ENCODE results near the gene CADPS. TPM values are rescaled to one million over a fixed set of nuclear protein-coding genes. Genes with fewer than 3 reads are reported as not detected.

Gene CADPS
- total RNA-seq, 4 donors from 2014 or later = 0.31 to 14.4 (median 5.2) TPM

DNA sequence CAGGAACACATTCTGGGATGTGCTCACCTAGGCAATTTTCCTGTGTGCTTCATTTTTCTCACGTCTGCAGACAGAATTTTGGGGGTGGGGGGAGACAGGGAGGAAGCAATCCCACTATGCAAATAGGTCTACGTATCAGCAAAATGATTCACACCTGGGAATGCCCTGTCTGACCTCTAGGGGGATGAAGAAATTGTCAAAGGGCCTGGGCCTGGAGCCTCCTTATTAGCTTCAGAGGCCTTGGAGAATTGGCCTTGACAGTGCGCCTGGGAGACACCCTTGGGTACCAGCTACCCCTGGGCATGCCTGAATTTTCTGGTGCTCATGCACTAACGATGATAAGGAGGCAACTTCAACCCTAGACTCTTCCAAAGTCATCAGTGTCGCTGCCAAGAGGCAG is 207.5 kb downstream of the CADPS start:
- 39 to 63% methylated on average over 2 to 3 of the region's 5 CpGs for WGBS, 2 donors (ENCODE audit: low coverage in 1 of 2)
- no peak for ATAC-seq
- Histone ChIP-seq H3K4me3 (no peak overlapping the region), H3K9me3 (no peaks in the 10 kb centered on the region), H3K27me3 (peaks cover 27% of the 10 kb centered on the region), H3K36me3 (no peaks in the 10 kb centered on the region), H3K4me1 (peaks cover 0 to 4% (median 0%) of the 10 kb centered on the region in 3 donors), H3K27ac (no peak overlapping the region)
- TF ChIP-seq POLR2AphosphoS5 (IDR thresholded peaks at IDR 0.05) = no peak
- TF ChIP-seq POLR2A (IDR thresholded peaks at IDR 0.05) = no peak
- TF ChIP-seq CTCF (IDR thresholded peaks at IDR 0.05) = no peak
- no peak for TF ChIP-seq EP300 (IDR thresholded peaks at IDR 0.05)

GRCh38 chr3:62665627-62666437 is 209.4 kb downstream of the CADPS start:
- Histone ChIP-seq H3K9me3 (no peaks in the 10 kb centered on the region), H3K4me1 (peaks cover 0 to 4% (median 0%) of the 10 kb centered on the region in 3 donors), H3K27ac (no peak overlapping the region), H3K4me3 (no peak overlapping the region), H3K36me3 (no peaks in the 10 kb centered on the region), H3K27me3 (peaks cover 27% of the 10 kb centered on the region)
- no peak for ATAC-seq
- TF ChIP-seq CTCF (IDR thresholded peaks at IDR 0.05) (peak in 3 of 4 experiments; percentile 44 to 53 (median 53)), EP300 (IDR thresholded peaks at IDR 0.05) (no peak)
- WGBS, 2 donors (ENCODE audit: low coverage in 1 of 2) = 0 to 1% methylated on average over 5 to 7 of the region's 10 CpGs

- ATAC-seq = no peak
- WGBS, 2 donors (ENCODE audit: low coverage in 1 of 2) = 20 to 54% methylated on average over 6 of the region's 6 CpGs
Measured at GRCh38 chr3:62662677-62663076, 212.5 kb downstream of the CADPS start.

DNA sequence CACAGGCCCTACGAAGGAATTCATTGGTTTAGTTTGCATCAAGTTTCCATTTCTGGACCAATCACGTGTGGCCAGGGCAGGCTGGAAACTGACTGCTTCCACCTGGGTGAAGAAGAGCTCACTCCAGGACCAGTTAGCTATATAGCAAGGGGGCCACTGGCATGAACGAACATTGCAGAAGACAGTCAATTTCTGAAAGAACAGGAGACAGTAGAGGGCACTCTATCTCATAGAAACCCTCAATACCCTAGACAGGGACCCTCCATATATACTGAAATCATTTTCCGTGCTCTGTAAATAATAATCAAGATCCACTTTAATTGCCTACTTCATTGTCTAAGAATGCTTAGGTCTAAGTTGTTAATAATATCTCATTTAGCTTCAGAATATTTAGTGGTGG is 215.6 kb downstream of the CADPS start:
- WGBS, 2 donors (ENCODE audit: low coverage in 1 of 2) = 47% methylated on average over 4 of the region's 4 CpGs; no CpG with 5 or more reads in 1 of the 2 donors
- ATAC-seq = no peak
- no peak for TF ChIP-seq CTCF (IDR thresholded peaks at IDR 0.05)
- TF ChIP-seq EP300 (IDR thresholded peaks at IDR 0.05) = no peak
- TF ChIP-seq POLR2A (IDR thresholded peaks at IDR 0.05) = no peak
- TF ChIP-seq POLR2AphosphoS5 (IDR thresholded peaks at IDR 0.05) = no peak

More at GRCh38 chr3:62662677-62663076, 212.5 kb downstream of the CADPS start:
- no peaks in the 10 kb centered on the region for H3K9me3 ChIP-seq
- H3K4me1 ChIP-seq = peaks cover 0 to 4% (median 0%) of the 10 kb centered on the region in 3 donors
- H3K4me3 ChIP-seq = no peak overlapping the region
- no peak overlapping the region for H3K27ac ChIP-seq
- no peak for TF ChIP-seq CTCF (IDR thresholded peaks at IDR 0.05)
- peaks cover 7% of the 10 kb centered on the region for H3K27me3 ChIP-seq
- H3K36me3 ChIP-seq = no peaks in the 10 kb centered on the region

DNA sequence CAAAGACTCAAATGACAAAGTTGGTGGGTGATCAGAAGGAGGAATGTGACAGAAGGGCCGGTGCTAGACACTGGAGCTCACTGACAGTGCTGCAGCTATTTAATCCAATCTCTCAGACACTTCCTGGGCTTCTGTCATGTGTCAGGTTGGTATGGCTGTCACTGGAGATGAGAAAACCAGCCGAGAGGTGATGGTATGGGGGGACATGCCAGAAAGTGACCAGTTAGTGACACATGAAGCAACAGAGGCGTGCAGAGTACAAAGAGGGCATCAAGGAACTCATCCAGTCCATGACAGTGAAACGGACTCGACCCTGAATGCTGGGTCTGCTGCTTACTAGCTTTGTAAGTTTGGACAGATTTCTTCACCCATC is 219.5 kb downstream of the CADPS start:
- Histone ChIP-seq H3K27me3 (peaks cover 4% of the 10 kb centered on the region), H3K4me3 (no peak overlapping the region), H3K9me3 (no peaks in the 10 kb centered on the region), H3K27ac (no peak overlapping the region), H3K36me3 (no peaks in the 10 kb centered on the region), H3K4me1 (no peaks in the 10 kb centered on the region)
- WGBS, 2 donors (ENCODE audit: low coverage in 1 of 2) = 58 to 93% methylated on average over 2 to 3 of the region's 5 CpGs
- TF ChIP-seq CTCF (IDR thresholded peaks at IDR 0.05) (no peak), POLR2AphosphoS5 (IDR thresholded peaks at IDR 0.05) (no peak), EP300 (IDR thresholded peaks at IDR 0.05) (no peak), POLR2A (IDR thresholded peaks at IDR 0.05) (no peak)
- no peak for ATAC-seq

More for the DNA sequence above, 215.6 kb downstream of the CADPS start:
- peaks cover 4% of the 10 kb centered on the region for H3K27me3 ChIP-seq
- H3K27ac ChIP-seq = no peak overlapping the region
- no peak overlapping the region for H3K4me3 ChIP-seq
- no peaks in the 10 kb centered on the region for H3K4me1 ChIP-seq
- no peaks in the 10 kb centered on the region for H3K9me3 ChIP-seq
- H3K36me3 ChIP-seq = no peaks in the 10 kb centered on the region
